Glutamatergic neuron (in vitro differentiated cells): Measurements from ENCODE around the gene CFTR. TPM values are rescaled to one million over a fixed set of nuclear protein-coding genes. Genes with fewer than 3 reads are reported as not detected.

Experiments
- DNase-seq: peaks from one replicate; pipeline ENCODE4 v3.0.0; 2022
- H3K27ac Mint-ChIP-seq: one replicate; pipeline ENCODE4 v1.8.0; 2020; ENCODE audit warnings: mild to moderate bottlenecking, mixed read lengths, inconsistent platforms; ENCODE audit not compliant: unreplicated experiment
- H3K27me3 Mint-ChIP-seq: one replicate; pipeline ENCODE4 v1.8.0; 2020; ENCODE audit warnings: mild to moderate bottlenecking, moderate library complexity, mixed read lengths, inconsistent platforms; ENCODE audit not compliant: unreplicated experiment
- H3K36me3 Mint-ChIP-seq: one replicate; pipeline ENCODE4 v1.8.0; 2020; ENCODE audit warnings: mild to moderate bottlenecking, mixed read lengths, inconsistent platforms; ENCODE audit not compliant: unreplicated experiment
- H3K4me1 Mint-ChIP-seq: one replicate; pipeline ENCODE4 v1.8.0; 2020; ENCODE audit warnings: mild to moderate bottlenecking, low read depth, mixed read lengths, inconsistent platforms; ENCODE audit not compliant: unreplicated experiment
- H3K4me3 Mint-ChIP-seq: one replicate; pipeline ENCODE4 v1.8.0; 2020; ENCODE audit warnings: mild to moderate bottlenecking, mixed read lengths, inconsistent platforms; ENCODE audit not compliant: unreplicated experiment
- H3K9me3 Mint-ChIP-seq: one replicate; pipeline ENCODE4 v1.8.0; 2020; ENCODE audit warnings: mild to moderate bottlenecking, moderate library complexity, mixed read lengths, inconsistent platforms; ENCODE audit not compliant: unreplicated experiment
- total RNA-seq: library from RNA; stranded (reverse); fragmentation: NEBNext Ultra II Directional; extraction: Animal tissue kit (Norgen Biotek cat#: 25700); gene quantifications from one replicate; pipeline ENCODE4 v1.2.1, GENCODE V29; 2021; ENCODE audit not compliant: unreplicated experiment
- TF ChIP-seq, protein P1 (sequence below): fragments of 200-600 bp; sonication (generic); IDR thresholded peaks from one replicate; pipeline ENCODE4 v1.5.0; 2021; ENCODE audit not compliant: partially characterized antibody, unreplicated experiment

Gene CFTR
- total RNA-seq, 1 donor from 2014 or later, result not detected

DNA sequence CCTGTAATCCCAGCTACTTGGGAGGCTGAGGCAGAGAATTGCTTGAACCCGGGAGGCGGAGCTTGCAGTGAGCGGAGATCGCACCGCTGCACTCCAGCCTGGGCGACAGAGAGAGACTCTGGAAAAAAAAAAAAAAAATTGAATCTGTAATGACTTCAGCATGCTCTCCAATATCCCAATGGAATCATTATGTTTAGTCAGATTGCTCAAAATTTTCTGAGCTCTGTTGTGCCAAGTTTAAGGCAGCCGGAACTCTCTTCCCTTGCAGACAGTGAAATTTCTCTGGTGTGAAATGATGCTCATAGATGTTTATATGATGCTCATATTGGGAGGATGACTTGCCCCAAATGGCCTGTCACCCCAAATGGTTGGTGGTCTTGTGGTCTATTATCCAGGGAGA is 212.5 kb downstream of the CFTR start:
- H3K4me1 Mint-ChIP-seq, result no peaks in the 10 kb centered on the region
- TF ChIP-seq, protein P1, sequence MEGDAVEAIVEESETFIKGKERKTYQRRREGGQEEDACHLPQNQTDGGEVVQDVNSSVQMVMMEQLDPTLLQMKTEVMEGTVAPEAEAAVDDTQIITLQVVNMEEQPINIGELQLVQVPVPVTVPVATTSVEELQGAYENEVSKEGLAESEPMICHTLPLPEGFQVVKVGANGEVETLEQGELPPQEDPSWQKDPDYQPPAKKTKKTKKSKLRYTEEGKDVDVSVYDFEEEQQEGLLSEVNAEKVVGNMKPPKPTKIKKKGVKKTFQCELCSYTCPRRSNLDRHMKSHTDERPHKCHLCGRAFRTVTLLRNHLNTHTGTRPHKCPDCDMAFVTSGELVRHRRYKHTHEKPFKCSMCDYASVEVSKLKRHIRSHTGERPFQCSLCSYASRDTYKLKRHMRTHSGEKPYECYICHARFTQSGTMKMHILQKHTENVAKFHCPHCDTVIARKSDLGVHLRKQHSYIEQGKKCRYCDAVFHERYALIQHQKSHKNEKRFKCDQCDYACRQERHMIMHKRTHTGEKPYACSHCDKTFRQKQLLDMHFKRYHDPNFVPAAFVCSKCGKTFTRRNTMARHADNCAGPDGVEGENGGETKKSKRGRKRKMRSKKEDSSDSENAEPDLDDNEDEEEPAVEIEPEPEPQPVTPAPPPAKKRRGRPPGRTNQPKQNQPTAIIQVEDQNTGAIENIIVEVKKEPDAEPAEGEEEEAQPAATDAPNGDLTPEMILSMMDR, result no peak

DNA sequence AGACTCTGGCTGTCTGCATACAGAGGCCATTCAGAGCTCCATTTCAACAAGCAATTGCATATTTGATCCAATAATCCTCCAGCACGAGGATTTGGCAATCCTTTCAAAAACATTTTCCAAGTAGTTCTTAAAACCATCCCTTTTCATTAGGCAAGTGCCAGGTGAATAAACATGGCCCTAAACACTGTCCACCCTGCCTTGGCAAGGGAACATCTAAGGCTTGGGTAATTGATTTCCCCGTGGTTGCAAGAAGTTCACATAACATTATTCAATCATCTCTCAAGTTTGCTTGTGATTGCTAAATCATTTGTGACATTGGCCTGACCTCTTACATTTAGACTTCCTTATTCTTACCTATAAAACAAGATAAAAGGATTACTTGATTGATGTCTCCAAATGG is 218.2 kb downstream of the CFTR start:
- Mint-ChIP-seq H3K4me3 (no peak overlapping the region), H3K27ac (no peak overlapping the region), H3K4me1 (no peaks in the 10 kb centered on the region), H3K9me3 (no peaks in the 10 kb centered on the region), H3K36me3 (no peaks in the 10 kb centered on the region), H3K27me3 (peaks cover 2% of the 10 kb centered on the region)
- no peak for DNase-seq
- TF ChIP-seq, protein P1, result no peak

More for the DNA sequence above, 212.5 kb downstream of the CFTR start:
- no peak overlapping the region for H3K27ac Mint-ChIP-seq
- no peak for DNase-seq
- H3K4me3 Mint-ChIP-seq, result no peak overlapping the region
- no peaks in the 10 kb centered on the region for H3K36me3 Mint-ChIP-seq
- H3K9me3 Mint-ChIP-seq, result no peaks in the 10 kb centered on the region
- peaks cover 4% of the 10 kb centered on the region for H3K27me3 Mint-ChIP-seq

DNA sequence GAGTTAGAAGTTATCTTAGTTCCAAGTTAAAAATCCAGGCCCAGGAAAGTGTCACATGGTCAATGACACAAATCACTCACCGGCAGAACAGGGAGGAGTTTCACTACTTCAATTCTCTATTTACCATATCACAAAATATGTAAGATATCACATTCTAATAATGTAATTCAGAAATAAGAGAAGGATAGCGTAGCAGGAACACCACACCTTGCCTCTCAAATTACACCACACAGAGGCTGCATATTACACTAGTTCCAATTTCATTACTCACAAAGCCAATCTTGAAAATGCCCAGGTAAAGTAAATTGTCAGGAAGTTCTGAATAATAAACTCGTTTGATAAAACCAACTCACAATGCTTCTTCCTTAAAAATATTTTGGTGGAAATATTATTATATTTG is 224.2 kb downstream of the CFTR start:
- H3K9me3 Mint-ChIP-seq, result no peaks in the 10 kb centered on the region
- H3K4me1 Mint-ChIP-seq, result no peaks in the 10 kb centered on the region
- H3K27ac Mint-ChIP-seq, result no peak overlapping the region
- no peaks in the 10 kb centered on the region for H3K36me3 Mint-ChIP-seq
- H3K27me3 Mint-ChIP-seq, result no peaks in the 10 kb centered on the region
- no peak for DNase-seq
- H3K4me3 Mint-ChIP-seq, result no peak overlapping the region
- TF ChIP-seq, protein P1, result no peak

DNA sequence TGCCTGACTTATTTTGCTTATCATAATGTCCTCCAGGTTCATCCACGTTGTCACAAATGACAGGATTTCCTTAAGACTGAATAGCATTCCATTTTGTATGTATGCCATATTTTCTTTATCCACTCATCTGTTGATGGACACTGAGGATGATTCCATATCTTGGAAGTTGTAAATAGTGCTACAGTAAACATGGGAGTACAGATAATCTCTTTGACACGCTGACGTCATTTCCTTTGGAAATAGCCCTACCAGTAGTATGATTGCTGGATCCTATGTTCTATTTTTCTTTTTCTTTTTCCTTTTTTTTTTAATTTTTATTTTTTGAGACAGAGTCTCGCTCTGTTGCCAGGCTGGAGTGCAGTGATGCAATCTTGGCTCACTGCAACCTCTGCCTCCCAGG is 225.8 kb downstream of the CFTR start:
- Mint-ChIP-seq H3K4me3 (no peak overlapping the region), H3K36me3 (no peaks in the 10 kb centered on the region), H3K9me3 (no peaks in the 10 kb centered on the region), H3K27me3 (no peaks in the 10 kb centered on the region), H3K4me1 (no peaks in the 10 kb centered on the region), H3K27ac (no peak overlapping the region)
- TF ChIP-seq, protein P1, result no peak
- no peak for DNase-seq

DNA sequence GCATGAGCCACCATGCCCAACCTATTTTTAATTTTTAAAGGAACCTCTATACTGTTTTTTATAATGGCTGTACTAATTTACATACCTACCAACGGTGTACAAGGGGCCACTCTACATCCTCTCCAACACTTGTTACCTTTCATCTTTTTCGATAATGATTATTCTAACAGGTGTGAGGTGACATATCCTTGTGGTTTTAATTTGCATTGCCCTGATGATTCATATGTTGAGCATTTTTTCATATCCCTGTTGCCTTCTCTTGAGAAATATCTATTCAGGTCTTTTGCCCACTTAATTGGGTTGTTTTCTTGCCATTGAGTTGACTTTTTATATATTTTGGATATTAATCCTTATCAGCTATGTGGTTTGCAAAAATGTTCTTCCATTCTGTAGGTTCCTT is 226.4 kb downstream of the CFTR start:
- TF ChIP-seq, protein P1, result no peak
- no peaks in the 10 kb centered on the region for H3K4me1 Mint-ChIP-seq
- no peaks in the 10 kb centered on the region for H3K9me3 Mint-ChIP-seq
- H3K4me3 Mint-ChIP-seq, result no peak overlapping the region
- DNase-seq, result no peak
- H3K27me3 Mint-ChIP-seq, result no peaks in the 10 kb centered on the region
- H3K36me3 Mint-ChIP-seq, result no peaks in the 10 kb centered on the region
- H3K27ac Mint-ChIP-seq, result no peak overlapping the region
